ENCODE results near the gene HMG20A.
"Not testable (repeated sequence)": the region's sequence is repeated elsewhere in the genome, so short reads cannot be mapped to it uniquely, and the experiment has no call there.

Gene HMG20A

DNA sequence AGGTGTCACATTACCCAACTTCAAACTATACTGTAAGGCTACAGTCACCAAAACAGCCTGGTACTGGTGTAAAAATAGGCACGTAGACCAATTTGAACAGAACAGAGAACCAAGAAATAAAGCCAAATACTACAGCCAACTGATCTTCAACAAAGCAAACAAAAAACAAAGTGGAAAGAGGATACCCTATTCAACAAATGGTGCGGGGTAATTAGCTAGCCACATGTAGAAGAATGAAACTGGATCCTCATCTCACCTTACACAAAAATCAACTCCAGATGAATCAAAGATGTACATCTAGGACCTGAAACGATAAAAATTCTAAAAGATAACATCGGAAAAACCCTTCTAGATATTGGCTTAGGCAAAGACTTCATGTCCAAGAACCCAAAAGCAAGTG is 13.8 kb upstream of the HMG20A start:
- no peak for DNase-seq (ENCODE audit: low read depth in 2 of 3, low spot score in 1 of 3)

DNA sequence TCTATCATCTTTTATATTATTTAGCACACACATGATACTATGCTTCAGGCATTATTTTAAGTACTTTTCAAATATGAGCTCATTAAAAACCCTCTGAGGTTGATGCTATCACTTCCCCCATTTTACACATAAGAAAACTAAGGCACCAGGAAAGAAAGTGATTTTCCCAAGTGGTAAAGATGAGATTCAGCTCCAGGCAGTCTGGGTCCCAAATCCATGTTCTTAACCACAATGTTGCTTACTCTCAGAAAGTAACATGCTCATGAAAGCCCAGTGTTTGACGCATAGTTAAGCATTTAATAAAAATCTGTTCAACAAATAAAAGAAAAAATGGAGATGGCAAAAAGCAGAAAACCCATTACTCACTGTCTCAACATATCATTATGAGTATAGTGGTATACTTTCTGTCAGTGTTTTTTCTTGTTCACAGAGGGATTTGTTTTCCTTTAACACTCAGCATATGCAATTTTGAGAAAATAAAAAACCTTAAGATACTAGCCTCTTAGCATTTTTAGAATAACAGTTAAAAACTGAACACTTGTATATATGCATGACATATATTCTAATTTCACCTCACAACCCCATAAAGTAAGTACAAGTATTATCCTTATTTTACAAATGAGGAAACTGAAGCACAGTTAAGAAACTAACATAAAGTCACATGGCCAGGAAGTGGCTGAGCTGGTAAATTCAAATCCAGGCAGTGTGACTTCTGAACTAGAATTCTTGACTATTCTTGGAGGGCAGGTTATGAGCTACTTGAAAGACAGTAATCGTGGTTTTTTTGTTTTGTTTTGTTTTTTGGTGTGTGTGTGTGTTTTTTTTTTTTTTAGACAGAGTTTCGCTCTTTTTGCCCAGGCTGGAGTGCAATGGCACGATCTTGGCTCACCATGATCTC is 11.2 kb upstream of the HMG20A start:
- DNase-seq (ENCODE audit: low read depth in 2 of 3, low spot score in 1 of 3) = peak in 1 of 3 donors; percentile 20

DNA sequence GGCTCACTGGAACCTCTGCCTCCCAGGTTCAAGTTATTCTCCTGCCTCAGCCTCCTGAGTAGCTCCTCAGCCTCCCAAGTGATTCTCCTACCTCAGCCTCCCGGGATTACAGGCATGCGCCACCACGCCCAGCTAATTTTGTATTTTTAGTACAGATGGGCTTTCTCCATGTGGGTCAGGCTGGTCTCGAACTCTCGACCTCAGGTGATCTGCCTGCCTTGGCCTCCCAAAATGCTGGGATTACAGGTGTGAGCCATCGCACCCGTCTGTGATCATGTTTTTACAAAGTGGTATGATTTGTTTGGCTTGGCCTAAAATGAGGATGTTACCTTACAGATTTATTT is 10.6 kb upstream of the HMG20A start:
- DNase-seq (ENCODE audit: low read depth in 2 of 3, low spot score in 1 of 3) = not testable (repeated sequence)

DNA sequence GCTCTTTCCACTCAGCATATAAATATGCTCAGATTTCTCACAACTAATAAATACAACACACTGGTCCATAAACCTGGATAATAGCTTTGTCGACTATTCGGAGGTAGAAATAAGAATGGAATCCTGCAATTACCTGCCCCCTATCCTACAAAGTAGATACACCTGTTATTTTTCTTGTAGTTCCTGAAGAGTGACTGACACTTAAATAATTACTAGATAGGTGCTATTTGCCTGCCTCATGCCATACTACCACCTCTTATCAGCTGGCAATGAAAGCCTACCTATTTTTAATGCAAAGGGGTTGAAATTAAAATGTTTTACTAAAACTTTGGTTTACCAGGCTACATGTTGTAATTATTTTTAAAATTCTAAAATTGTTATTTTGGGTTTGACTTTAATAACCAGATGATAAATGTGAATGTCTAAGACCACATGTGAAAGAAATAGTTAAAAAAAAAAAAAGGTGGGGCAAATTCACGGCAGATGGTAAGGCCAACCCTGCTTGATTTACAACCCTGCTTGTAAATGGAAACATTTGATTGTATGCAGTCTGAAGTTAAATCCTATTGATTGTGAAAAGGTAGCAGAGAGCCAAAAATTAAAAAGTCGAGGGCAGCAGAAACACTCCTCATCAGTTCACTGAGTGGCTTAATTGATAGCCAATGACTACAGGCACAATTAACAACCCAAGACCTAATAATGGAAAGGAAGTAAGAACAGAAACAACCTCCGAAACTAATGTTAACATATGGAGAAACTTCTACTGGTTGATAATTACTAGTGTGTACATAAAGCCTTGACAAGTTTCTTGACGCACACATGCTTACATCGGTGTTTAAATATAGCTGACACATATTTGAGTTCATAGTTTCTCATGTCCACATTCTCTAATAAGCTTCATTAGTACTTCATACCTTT is 9.7 kb upstream of the HMG20A start:
- DNase-seq (ENCODE audit: low read depth in 2 of 3, low spot score in 1 of 3) = no peak

DNA sequence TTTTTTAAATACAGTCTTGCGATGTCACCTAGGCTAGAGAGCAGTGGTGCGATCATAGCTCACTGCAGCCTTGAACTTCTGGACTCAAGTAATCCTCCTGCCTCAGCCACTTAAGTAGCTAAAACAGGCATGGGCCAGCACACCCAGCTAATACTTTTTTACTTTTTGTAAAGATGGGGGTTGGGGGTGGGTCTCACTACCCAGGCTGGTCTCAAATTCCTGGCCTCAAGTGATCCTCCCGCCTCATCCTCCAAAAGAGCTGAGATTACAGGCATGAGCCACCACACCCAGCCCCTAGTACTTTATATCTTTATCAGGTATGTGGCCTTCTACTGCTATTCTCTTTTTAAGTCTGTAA is 9.1 kb upstream of the HMG20A start:
- no peak for DNase-seq (ENCODE audit: low read depth in 2 of 3, low spot score in 1 of 3)

DNA sequence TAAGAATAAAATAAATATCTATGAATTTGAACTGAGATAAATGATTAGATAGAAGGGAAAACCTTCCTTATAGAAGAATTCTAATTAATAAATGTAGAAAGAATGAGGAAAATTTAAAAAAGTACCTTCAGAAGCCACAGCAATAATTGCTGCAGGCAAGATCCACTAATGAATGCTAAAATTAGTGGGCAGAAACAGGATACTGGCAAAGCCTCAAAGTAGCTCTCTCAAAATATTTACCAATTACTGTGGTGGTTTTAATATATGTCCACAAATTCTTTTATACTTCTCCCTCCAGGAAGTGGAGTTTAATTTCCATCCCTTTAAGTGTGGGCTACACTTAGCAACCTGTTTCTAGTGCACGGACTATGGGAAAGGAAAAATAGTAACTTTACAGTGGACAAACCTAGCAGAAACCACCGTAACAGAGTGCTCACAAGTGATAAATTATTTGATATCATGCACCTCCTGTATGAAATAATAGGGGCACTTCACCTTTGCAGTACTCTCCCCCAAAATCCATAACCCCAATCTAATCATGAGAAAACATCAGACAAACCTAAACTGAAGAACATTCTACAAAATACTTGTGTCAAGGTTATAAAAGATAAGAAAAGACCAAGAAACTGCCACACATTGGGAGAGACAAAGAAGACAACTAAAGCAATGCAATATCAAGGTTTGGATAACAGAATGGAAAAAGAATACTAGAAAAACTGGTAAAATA is 7.6 kb upstream of the HMG20A start:
- no peak for DNase-seq (ENCODE audit: low read depth in 2 of 3, low spot score in 1 of 3)

DNA sequence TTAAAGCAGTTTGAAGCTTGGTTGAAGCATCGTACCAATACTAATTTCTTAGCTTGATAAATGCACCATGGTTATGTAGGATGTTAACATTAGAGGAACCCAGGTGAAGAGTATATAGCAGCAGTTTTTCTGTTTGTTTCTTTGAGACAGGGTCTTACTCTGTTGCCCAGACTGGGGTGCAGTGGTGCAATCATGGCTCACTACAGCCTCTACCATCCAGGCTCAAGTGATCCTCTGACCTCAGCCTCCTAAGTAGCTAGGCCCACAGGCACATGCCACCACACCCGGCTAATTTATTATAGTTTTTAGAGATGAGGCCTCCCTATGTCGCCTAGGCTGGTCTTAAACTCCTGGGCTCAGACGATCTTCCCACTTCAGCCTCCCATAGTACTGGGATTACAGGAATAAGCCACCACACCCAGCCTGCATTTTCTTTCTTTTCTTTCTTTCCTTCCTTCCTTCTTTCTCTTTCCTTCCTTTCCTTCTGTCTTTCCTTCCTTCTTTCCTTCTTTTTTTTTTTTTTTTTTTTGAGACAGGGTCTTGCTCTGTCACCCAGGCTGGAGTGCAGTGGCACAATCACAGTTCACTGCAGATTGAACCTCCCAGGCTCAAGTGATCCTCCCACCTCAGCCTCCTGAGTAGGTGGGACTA is 6.9 kb upstream of the HMG20A start:
- no peak for DNase-seq (ENCODE audit: low read depth in 2 of 3, low spot score in 1 of 3)

DNA sequence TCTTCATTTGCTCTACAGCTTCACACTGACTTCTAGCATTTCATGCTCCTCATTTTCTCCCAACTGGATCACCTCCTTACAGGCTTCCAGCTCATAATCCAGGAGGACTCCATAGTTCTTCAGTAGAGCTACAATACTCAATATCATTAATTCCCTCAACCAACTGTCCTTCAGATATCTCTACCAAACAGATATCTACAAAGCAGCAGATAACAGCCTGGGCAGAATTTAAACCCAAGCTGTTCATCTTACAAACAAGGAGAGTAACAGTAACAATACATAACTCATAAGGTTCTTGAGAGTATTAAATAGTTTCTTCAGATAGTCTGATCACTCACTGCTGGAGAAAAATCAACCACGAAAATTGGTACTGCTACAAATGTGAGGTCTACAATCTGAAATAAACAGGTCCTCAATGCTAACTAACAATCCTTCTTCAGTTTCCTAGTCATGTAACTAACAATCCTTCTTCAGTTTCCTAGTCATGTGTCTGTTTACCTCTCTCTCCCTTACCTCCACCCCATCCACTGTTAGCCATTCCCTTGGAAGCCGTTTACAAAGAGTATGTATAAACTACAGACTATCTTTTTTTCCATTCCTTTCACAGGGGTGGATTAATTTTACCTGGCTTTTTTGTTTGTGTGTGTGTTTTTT is 5.8 kb upstream of the HMG20A start:
- no peak for DNase-seq (ENCODE audit: low read depth in 2 of 3, low spot score in 1 of 3)

DNA sequence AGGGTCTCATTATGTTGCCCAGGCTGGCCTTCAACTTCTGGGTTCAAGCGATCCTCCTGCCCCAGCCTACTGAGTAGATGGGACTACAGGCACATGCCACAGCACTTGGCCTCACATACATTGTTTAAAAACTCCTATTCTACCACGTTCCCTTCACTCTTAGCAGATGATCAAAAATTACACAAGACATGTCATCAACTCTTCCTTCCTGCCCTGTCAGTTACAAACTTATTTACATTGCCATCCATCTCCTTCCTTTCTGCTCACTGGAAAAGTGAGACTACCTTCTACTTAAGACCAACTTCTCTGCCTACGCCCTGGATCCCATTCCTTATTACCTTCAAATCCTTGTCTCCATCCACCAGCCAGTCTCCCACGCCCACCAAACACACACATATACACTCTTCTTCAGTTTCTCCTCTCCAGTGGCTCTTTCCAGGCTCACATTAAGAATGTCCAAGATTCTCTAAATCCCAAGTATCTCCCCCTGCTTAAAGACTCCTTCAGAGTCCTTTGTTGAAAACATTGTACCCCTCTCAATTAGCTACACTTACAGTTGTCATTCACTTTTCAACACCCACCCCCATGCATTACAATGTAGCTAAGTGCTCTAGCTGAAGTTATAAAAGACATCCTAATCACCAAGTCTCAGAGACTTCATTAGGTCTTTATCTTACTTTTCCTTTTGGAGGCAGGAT is 5.1 kb upstream of the HMG20A start:
- DNase-seq (ENCODE audit: low read depth in 2 of 3, low spot score in 1 of 3) = no peak

DNA sequence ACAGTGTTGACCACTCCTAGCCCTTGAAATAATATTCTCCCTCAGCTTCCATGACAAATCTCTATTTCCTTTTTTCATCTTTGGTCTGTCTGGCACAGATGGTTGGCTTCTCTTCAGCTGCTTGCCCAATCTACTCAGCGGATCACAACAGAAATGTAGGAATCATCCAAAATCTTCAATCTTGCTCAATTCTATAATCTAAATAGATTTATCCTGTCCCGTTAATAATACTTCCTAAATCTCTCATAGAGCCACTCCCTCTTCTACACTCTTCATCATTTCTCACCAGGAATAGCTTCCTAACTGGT is 4.6 kb upstream of the HMG20A start:
- DNase-seq (ENCODE audit: low read depth in 2 of 3, low spot score in 1 of 3) = no peak

DNA sequence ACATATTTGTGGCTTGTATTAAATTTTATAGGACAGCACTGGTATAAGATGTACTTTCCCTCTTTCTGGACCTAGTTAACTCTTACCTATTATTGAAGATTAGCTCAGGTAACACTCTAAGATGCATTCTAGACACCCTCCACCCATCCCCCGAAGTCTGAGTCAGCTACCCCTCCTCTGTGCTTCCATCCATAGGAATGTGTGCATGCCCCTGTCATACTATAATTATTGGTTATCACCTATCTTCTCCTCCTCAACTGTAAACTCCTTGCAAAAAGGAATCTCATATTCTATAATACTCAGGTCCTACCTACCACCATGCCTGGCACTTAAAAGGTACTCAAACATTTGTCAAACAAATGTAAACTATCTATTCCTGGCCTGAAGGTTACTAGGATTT is 3.7 kb upstream of the HMG20A start:
- no peak for DNase-seq (ENCODE audit: low read depth in 2 of 3, low spot score in 1 of 3)

DNA sequence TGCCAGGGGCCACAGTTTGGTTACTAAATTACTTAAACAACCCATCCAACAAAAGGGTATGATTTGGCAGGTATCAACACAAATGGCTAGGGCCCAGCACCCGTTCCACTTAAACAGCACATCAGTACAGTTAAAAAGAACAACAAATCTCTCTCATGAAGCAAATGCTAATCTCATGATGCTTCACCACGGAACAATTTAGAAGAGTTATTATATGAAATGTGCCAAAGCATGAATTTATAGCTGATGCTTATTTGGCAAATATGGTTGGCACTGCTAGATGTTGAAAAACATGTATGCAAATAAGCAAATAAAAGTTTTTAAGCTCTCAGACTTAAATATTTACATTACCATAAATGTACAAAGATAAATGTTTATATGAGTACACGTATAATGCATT is 3.1 kb upstream of the HMG20A start:
- DNase-seq (ENCODE audit: low read depth in 2 of 3, low spot score in 1 of 3) = no peak

DNA sequence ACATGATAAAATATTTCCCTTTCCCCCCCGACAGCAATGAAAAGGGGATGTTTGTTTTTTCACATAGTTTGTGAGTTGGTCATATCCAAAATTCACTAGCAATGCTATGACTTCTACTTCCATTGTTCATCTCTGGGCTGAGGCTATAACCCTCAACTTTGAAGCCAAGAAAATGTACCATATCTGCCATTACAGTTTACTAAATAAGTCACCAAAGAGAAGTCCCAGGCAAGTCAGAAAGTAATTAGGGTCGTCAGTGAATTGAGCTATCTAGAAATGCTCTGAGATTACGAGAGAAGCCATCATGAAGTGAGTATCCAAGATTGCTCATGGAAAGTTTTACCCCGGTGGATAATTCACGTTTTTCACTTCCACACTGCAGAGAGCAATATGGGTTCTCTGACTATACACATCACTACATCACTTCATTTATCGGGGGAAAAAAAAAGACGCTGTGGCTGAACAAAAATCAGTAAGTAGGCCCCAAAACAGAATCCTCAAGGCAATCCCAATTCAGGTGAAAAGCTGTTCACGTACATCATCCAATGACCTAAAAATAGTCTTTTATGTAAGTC is 2.2 kb upstream of the HMG20A start:
- no peak for DNase-seq (ENCODE audit: low read depth in 2 of 3, low spot score in 1 of 3)

DNA sequence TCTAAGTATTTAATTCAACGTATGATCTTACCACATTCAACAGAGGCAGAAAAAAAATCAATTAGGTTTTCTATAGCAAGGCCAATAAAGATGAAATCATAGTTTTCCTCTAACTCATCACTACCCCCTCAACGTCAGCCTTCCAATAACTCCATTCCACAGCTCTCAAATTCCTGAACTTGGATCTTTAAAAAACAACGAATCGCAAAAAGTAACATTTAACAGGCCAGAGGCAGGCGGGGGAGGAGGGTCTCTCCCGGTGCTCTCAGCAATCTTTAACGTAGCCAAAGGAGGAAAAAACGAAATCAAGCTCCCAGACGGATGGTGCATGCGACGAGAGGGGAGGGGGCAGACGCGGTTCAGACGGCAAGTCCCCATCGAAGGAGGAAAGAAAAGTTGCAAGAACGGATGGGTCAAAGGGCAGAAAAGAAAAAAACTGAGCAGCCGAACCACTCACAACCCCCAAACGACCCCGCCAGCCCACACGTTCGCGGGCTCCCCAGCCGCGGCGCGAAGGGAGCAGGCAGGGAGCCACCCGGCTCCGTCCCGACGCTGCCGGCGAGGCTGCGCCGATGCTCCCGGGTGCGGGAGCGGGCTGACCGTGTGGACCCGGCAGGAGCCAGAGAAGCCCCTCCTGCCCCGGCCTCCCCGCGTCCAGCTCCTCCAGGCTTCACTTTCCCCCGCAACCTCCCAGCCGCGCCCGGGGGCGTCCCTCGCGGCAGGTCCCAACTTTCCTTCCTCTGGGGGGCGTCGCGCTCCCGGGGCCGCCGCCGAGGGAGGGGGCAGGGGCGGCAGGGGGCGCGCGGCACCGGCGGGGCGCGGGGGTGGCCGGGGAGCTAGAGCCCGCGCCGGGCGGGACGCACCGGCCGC is 1.5 kb upstream of the HMG20A start:
- DNase-seq (ENCODE audit: low read depth in 2 of 3, low spot score in 1 of 3) = peak; percentile 7 to 38 (median 23)

DNA sequence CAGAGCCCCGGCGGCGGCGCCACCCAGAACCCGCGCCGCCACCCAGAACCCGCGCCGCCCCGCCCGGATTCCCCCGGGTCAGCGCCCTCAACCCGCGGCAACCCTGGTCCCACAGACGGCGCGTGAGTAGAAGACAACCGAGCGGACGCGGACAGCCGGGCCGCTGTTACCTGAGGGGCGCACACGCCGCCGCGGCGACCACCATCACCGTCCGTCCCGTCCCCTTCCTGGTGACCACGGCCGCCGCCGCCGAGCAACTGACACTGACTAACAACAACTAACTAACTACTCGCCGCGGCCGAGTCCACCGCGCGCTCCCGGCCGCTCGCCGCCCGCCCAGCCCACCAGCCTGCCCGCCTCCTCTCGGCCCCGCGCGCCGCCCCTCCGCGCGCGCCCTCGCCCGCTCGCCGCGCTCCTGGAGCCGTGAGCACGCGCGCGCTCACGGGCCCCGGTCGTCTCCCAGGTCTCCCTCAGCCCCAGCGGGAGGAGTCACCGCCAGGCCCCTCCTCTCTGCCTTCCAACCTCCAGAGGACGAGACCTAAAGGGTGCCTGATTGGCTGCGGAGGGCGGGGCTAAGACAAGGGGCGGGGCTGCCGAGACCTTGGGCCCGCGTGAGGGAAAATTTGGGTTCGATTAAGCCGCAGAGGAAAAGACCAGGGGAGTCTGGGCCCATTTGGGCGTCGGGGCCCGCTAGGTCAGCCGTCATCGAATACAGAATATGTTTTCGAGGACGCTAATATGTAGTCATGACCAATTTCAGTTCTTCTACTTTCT is 665 bp upstream of the HMG20A start, which contains the start of gene PEAK1:
PEAK1 (minus strand) TSS at position 269 of the 774 bp plus-strand sequence. CDS start 238,178 bp downstream, outside the sequence.
- DNase-seq (ENCODE audit: low read depth in 2 of 3, low spot score in 1 of 3) = peak; percentile 99 to 100 (median 100)

DNA sequence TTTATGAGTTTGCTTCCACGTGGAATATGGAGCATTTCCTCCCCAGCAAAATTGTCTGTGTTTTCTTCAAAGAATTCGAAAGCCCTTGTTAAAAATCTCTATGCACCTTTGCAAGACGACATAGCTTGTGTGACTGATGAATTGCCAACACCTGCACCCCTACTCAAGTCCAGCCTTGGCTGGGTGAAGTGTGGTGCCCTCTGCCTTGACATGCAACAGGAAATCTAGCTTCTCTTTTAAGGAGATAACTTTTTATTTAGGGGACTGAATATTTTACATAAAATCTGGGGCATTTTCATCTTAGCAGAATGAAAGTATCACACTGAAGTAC is 647 bp downstream of the HMG20A start:
- no peak for DNase-seq (ENCODE audit: low read depth in 2 of 3, low spot score in 1 of 3)

DNA sequence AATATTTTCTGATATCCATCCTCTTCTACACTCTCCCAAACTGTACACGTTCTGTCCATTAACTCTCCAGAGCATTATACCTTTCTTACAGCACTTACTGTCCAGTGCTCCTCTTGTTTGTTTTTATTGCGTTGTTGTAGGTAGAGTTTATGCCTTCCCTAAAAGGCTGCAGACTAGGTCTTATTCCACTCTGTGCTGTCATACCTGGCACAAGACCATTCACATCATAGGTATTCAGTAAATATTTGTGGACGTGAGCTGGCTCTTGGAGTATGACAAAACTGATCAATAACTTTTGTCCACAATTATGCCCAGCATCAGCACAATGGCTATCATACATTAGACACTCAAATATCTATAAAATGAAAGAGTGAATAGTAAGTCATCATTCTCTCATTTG is 4.4 kb downstream of the HMG20A start:
- no peak for DNase-seq (ENCODE audit: low read depth in 2 of 3, low spot score in 1 of 3)

DNA sequence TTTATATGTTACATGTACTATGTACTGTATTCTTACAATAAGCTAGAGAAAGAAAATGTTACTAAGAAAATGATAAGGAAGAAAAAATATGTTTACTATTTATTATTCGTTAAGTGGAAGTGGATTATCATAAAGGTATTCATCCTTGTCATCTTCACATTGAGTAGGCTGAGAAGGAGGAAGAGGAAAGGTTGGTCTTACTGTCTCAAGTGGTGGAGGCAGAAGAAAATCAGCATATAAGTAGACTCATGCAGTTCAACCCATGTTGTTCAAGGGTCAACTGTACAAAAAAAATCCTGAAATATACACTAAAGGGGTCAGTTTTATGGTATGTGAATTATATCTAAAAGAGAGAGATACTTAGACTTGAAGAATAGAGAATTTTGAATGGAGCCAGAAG is 5.7 kb downstream of the HMG20A start:
- DNase-seq (ENCODE audit: low read depth in 2 of 3, low spot score in 1 of 3) = no peak

All from stimulated activated CD4-positive, alpha-beta T cell treated with anti-CD3 and anti-CD28 coated beads, Interleukin-12 subunit alpha, Interleukin-12 subunit beta, amount 100 ng/mL, for 48 hours (primary cell).